RKO (cell line): ENCODE results near the gene CDKN2B-AS1.

ENCODE experiments used
- DNase-seq: peaks from one replicate; pipeline ENCODE4 v3.0.0-alpha.2; 2016; ENCODE audit warnings: low spot score

Gene CDKN2B-AS1

GRCh38 chr9:22005702-22006606 lies 11.4 kb downstream of the CDKN2B-AS1 start:
- DNase-seq: no peak

GRCh38 chr9:22008384-22008716 lies 13.8 kb downstream of the CDKN2B-AS1 start:
- DNase-seq: no peak

- DNase-seq: peak; percentile 95
These were observed 14.3 kb downstream of the CDKN2B-AS1 start, which contains the start of gene CDKN2B for GRCh38 chr9:22008717-22009505. Gene CDKN2B (minus strand): TSS chr9:22009305. CDS start chr9:22008953, 352 bp downstream.

- no peak for DNase-seq
These were observed 14.9 kb downstream of the CDKN2B-AS1 start for GRCh38 chr9:22009506-22009867.

- DNase-seq: no peak
These were observed 16.5 kb downstream of the CDKN2B-AS1 start for GRCh38 chr9:22010866-22011625.

GRCh38 chr9:22022396-22022795 lies 27.8 kb downstream of the CDKN2B-AS1 start:
- DNase-seq: no peak

- DNase-seq: no peak
These were observed 32.1 kb downstream of the CDKN2B-AS1 start for GRCh38 chr9:22026696-22027095.

- no peak for DNase-seq
These were observed 33.8 kb downstream of the CDKN2B-AS1 start for GRCh38 chr9:22028394-22028793.

- no peak for DNase-seq
These were observed 34.6 kb downstream of the CDKN2B-AS1 start for GRCh38 chr9:22029231-22029630.

GRCh38 chr9:22030101-22030598 lies 35.6 kb downstream of the CDKN2B-AS1 start:
- DNase-seq: peak; percentile 31

GRCh38 chr9:22031655-22032411 lies 37.2 kb downstream of the CDKN2B-AS1 start:
- no peak for DNase-seq

- no peak for DNase-seq
These were observed 38.5 kb downstream of the CDKN2B-AS1 start for GRCh38 chr9:22033012-22033630.

- no peak for DNase-seq
These were observed 41.0 kb downstream of the CDKN2B-AS1 start for GRCh38 chr9:22035591-22036011.

GRCh38 chr9:22036866-22037626 lies 42.5 kb downstream of the CDKN2B-AS1 start:
- DNase-seq: no peak

GRCh38 chr9:22037954-22038690 lies 43.5 kb downstream of the CDKN2B-AS1 start:
- DNase-seq: peak; percentile 78

- no peak for DNase-seq
These were observed 44.7 kb downstream of the CDKN2B-AS1 start for GRCh38 chr9:22039258-22039657.

GRCh38 chr9:22040760-22041159 lies 46.2 kb downstream of the CDKN2B-AS1 start:
- DNase-seq: peak; percentile 10

GRCh38 chr9:22041344-22041743 lies 46.8 kb downstream of the CDKN2B-AS1 start:
- DNase-seq: no peak

- no peak for DNase-seq
These were observed 47.2 kb downstream of the CDKN2B-AS1 start for GRCh38 chr9:22041775-22042174.
